Hepatocyte (in vitro differentiated cells): ENCODE results near the gene CPSF6. TPM values are rescaled to one million over a fixed set of nuclear protein-coding genes. Genes with fewer than 3 reads are reported as not detected.

ENCODE experiments used
- DNase-seq: peaks from one replicate; pipeline ENCODE4 v3.0.0-alpha.2; 2016; ENCODE audit warnings: low spot score
- H2AFZ ChIP-seq: fragments of 200-600 bp; sonication (generic); 2 replicates; pipeline ENCODE4 v1.6.0; 2016; ENCODE audit warnings: antibody characterized with exemption, mild to moderate bottlenecking
- H3K27ac ChIP-seq: fragments of 200-600 bp; sonication (generic); 2 replicates; pipeline ENCODE4 v1.5.1; 2016; ENCODE audit warnings: mild to moderate bottlenecking
- H3K27me3 ChIP-seq: fragments of 200-600 bp; sonication (generic); 2 replicates; pipeline ENCODE4 v1.6.1; 2016
- H3K36me3 ChIP-seq: fragments of 200-600 bp; sonication (generic); replicated peaks from 2 replicates; pipeline ENCODE4 v1.5.1; 2016; ENCODE audit warnings: low read depth; ENCODE audit not compliant: insufficient read depth
- H3K4me1 ChIP-seq: fragments of 200-600 bp; sonication (generic); 2 replicates; pipeline ENCODE4 v1.5.1; 2016; ENCODE audit warnings: mild to moderate bottlenecking, moderate library complexity; ENCODE audit not compliant: insufficient read depth
- H3K4me2 ChIP-seq: fragments of 200-600 bp; sonication (generic); 2 replicates; pipeline ENCODE4 v1.6.0; 2016
- H3K4me3 ChIP-seq: fragments of 200-600 bp; sonication (generic); 2 replicates; pipeline ENCODE4 v1.5.1; 2016; ENCODE audit warnings: mild to moderate bottlenecking
- H3K79me2 ChIP-seq: fragments of 200-600 bp; sonication (generic); 2 replicates; pipeline ENCODE4 v1.6.0; 2017; ENCODE audit warnings: mild to moderate bottlenecking
- H3K9me2 ChIP-seq: fragments of 200-600 bp; sonication (generic); replicated peaks from 2 replicates; pipeline ENCODE4 v1.6.0; 2017; ENCODE audit warnings: mild to moderate bottlenecking; ENCODE audit not compliant: insufficient read depth
- H3K9me3 ChIP-seq: fragments of 200-600 bp; sonication (generic); 2 replicates; pipeline ENCODE4 v1.5.1; 2016; ENCODE audit warnings: low read depth, mild to moderate bottlenecking
- H4K20me1 ChIP-seq: fragments of 200-600 bp; sonication (generic); 2 replicates; pipeline ENCODE4 v1.6.0; 2016; ENCODE audit warnings: mild to moderate bottlenecking; ENCODE audit not compliant: insufficient read depth, poor library complexity, severe bottlenecking
- EZH2 ChIP-seq: fragments of 200-600 bp; sonication (generic); IDR thresholded peaks from 2 replicates; pipeline ENCODE4 v1.6.1; 2016; ENCODE audit warnings: antibody characterized with exemption, mild to moderate bottlenecking, borderline replicate concordance
- EZH2phosphoT487 ChIP-seq: fragments of 200-600 bp; sonication (generic); IDR thresholded peaks from one replicate; pipeline ENCODE4 v1.6.1; 2018; ENCODE audit warnings: antibody characterized with exemption, mild to moderate bottlenecking, low read depth, moderate library complexity; ENCODE audit not compliant: unreplicated experiment, severe bottlenecking
- WGBS: methylation state at CpG from one replicate; pipeline ENCODE4 v1.1.6; 2016; ENCODE audit warnings: low lambda C conversion rate; ENCODE audit errors: missing lambda C conversion rate; 5-methylcytosine and 5-hydroxymethylcytosine counted together
- polyA plus RNA-seq: library from polyadenylated mRNA; unstranded; fragments of >200 nt; fragmentation: Nextera tagmentation; extraction: Ambion mirVana; gene quantifications from 2 replicates; pipeline ENCODE4 v1.2.1, GENCODE V29; 2016
- total RNA-seq: library from RNA; depleted of rRNA; stranded (reverse); fragments of >200 nt; gene quantifications from 2 replicates; pipeline ENCODE4 v1.2.3, GENCODE V29; 2014
- TF ChIP-seq, protein P1 (sequence below): fragments of 200-600 bp; sonication (generic); IDR thresholded peaks from 2 replicates; pipeline ENCODE4 v1.5.1; 2016; ENCODE audit warnings: antibody characterized with exemption, mild to moderate bottlenecking; ENCODE audit not compliant: poor library complexity

CPSF6 gene
- total and polyA plus RNA-seq, 2 experiments from 2014 or later = 40.1 to 44.5 TPM

DNA sequence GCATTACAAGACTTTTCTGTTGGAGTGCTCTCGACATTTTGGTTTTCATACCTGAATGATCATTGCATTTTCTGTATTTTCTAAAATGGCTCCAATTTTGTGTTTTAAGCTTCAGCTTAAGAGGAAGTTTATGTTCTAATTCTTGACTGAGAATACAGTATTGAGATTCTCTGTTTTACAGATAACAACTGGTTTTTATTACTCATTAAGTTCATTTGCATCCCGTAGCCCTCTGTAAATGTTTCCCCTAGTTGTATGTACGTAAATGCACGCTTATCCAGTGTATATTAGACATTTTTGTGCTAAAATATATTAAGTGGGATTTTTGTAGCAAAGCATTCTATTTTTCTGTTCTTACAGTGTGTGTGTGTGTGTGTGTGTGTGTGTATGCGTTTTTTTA lies 33.1 kb downstream of the CPSF6 start:
- H3K36me3 ChIP-seq = no peaks in the 10 kb centered on the region
- H3K4me3 ChIP-seq = no peak overlapping the region
- no peak for DNase-seq
- no peaks in the 10 kb centered on the region for H3K79me2 ChIP-seq
- no peak overlapping the region for H2AFZ ChIP-seq
- H3K4me1 ChIP-seq = no peaks in the 10 kb centered on the region
- WGBS = 91% methylated on average over 5 of the region's 5 CpGs
- H3K9me3 ChIP-seq = no peaks in the 10 kb centered on the region
- H3K27me3 ChIP-seq = no peaks in the 10 kb centered on the region
- no peak overlapping the region for H3K4me2 ChIP-seq
- H4K20me1 ChIP-seq = no peaks in the 10 kb centered on the region
- TF ChIP-seq EZH2 (no peak), EZH2phosphoT487 (no peak)
- TF ChIP-seq, protein P1, sequence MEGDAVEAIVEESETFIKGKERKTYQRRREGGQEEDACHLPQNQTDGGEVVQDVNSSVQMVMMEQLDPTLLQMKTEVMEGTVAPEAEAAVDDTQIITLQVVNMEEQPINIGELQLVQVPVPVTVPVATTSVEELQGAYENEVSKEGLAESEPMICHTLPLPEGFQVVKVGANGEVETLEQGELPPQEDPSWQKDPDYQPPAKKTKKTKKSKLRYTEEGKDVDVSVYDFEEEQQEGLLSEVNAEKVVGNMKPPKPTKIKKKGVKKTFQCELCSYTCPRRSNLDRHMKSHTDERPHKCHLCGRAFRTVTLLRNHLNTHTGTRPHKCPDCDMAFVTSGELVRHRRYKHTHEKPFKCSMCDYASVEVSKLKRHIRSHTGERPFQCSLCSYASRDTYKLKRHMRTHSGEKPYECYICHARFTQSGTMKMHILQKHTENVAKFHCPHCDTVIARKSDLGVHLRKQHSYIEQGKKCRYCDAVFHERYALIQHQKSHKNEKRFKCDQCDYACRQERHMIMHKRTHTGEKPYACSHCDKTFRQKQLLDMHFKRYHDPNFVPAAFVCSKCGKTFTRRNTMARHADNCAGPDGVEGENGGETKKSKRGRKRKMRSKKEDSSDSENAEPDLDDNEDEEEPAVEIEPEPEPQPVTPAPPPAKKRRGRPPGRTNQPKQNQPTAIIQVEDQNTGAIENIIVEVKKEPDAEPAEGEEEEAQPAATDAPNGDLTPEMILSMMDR = no peak
- H3K9me2 ChIP-seq = no peaks in the 10 kb centered on the region
- H3K27ac ChIP-seq = no peak overlapping the region

DNA sequence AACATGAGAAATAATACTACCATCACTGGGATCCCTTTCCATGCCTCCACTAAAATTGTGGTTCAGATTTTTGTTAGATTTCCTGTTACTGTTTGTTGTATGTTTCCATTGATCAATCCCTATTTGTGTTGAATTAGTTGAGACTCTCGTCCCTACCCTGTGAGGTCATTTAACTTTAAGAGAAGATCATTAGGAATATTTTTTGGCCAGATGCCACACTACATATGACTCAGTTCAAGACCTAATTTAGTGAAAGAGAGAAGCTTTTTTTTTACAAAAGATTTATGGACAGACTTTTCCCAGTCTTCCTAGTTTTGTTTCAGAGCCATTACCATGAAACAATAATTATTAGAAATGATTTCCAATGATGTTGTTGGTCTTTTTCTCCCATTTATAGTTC lies 35.5 kb downstream of the CPSF6 start:
- no peak for DNase-seq
- H3K79me2 ChIP-seq = no peaks in the 10 kb centered on the region
- H4K20me1 ChIP-seq = no peaks in the 10 kb centered on the region
- WGBS = 76% methylated on average over 1 of the region's 1 CpG
- no peak overlapping the region for H3K4me2 ChIP-seq
- no peaks in the 10 kb centered on the region for H3K36me3 ChIP-seq
- no peak overlapping the region for H3K27ac ChIP-seq
- no peak overlapping the region for H2AFZ ChIP-seq
- no peaks in the 10 kb centered on the region for H3K4me1 ChIP-seq
- H3K9me3 ChIP-seq = no peaks in the 10 kb centered on the region
- H3K9me2 ChIP-seq = no peaks in the 10 kb centered on the region
- no peaks in the 10 kb centered on the region for H3K27me3 ChIP-seq
- H3K4me3 ChIP-seq = no peak overlapping the region
- TF ChIP-seq EZH2 (no peak), EZH2phosphoT487 (no peak)
- TF ChIP-seq, protein P1 = no peak

DNA sequence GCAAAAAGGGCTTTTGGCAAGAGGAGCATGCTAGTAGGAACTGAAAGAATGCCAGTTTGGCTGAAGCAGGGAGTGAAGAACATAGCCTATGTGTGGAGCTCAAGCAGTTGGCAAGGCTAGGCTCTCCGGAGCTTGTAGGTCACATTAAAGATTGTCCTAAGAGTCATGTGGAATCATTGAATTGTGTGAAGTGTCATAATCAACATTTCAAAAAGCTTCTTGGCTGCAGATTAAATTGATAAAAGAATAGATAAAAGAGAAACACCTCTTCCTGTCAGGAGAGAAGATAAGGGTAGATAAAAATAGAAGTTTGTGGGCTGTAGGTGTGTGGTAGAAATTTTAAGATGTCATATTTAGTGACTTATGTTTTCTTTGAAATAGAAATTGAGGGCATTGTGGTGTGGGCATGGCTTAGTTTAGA lies 36.1 kb downstream of the CPSF6 start:
- no peaks in the 10 kb centered on the region for H3K36me3 ChIP-seq
- no peak overlapping the region for H2AFZ ChIP-seq
- no peaks in the 10 kb centered on the region for H3K9me3 ChIP-seq
- H3K4me2 ChIP-seq = no peak overlapping the region
- no peak overlapping the region for H3K4me3 ChIP-seq
- WGBS = 60% methylated on average over 1 of the region's 1 CpG
- H3K27me3 ChIP-seq = no peaks in the 10 kb centered on the region
- H3K4me1 ChIP-seq = no peaks in the 10 kb centered on the region
- TF ChIP-seq EZH2phosphoT487 (no peak), EZH2 (no peak)
- TF ChIP-seq, protein P1 = no peak
- H3K79me2 ChIP-seq = no peaks in the 10 kb centered on the region
- H4K20me1 ChIP-seq = no peaks in the 10 kb centered on the region
- H3K27ac ChIP-seq = no peak overlapping the region
- DNase-seq = no peak
- H3K9me2 ChIP-seq = no peaks in the 10 kb centered on the region
